CD4-positive, alpha-beta T cell treated with Interleukin-2 at 100 ng/mL for 4 hours (primary cell): ENCODE results near the gene KDM4E.
A peak's percentile ranks its signal among the peaks of the same experiment; 100 is the strongest.

Source experiments
- DNase-seq: peaks from one replicate; pipeline ENCODE4 v3.0.0-alpha.2; 2020; ENCODE audit warnings: low spot score

Gene KDM4E

DNA sequence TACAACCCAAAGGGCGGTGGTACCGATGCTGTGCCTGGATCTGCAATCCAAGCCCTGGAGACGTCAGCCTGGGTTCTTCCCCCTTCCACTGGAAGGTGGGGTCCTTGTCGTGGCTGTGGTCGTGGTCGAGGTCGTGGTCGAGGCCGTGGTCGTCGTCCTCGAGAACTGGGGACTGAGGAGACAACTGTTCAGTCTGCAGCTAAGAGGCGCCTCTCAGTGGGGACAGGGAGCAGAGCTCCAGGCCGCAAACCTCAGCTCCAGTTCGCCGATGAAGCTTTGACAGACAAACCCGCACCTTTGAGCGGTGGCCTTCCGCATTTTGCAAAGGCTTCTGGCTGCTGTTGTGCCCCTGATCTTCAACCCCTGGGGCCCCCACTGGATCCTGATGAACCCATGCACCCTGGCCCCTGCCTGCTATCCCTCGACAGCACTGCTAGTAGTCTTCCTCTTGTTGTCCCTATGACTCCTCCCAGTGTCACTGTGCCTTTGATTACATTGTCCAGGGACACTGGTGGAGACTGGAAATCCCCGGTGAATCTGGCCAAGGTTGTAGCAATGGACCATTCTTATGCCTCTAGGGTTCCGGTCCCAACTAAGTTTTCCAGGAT lies 25.6 kb downstream of the KDM4E start:
- DNase-seq: no peak

DNA sequence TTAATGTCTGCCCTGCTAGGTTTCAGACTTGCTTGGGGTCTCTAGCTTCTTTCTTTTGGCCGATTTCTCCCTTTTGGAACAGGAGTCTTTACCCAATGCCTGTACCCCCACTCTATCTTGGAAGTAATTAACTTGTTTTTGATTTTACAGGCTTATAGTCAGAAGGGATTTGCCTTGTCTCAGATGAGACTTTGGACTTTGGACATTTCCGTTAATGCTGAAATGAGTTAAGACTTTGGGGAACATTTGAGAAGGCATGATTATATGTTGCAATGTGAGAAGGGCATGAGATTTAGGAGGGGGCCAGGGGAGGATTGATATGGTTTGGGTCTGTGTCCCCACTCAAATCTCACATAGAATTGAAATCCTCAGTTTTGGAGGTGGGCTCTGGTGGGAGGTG lies 29.3 kb downstream of the KDM4E start:
- DNase-seq: no peak

GRCh38 chr11:95055283-95055897 lies 30.3 kb downstream of the KDM4E start:
- DNase-seq: no peak

GRCh38 chr11:95057959-95058358 lies 32.9 kb downstream of the KDM4E start:
- no peak for DNase-seq

- DNase-seq: no peak
Measured at GRCh38 chr11:95058621-95059020, 33.6 kb downstream of the KDM4E start.

DNA sequence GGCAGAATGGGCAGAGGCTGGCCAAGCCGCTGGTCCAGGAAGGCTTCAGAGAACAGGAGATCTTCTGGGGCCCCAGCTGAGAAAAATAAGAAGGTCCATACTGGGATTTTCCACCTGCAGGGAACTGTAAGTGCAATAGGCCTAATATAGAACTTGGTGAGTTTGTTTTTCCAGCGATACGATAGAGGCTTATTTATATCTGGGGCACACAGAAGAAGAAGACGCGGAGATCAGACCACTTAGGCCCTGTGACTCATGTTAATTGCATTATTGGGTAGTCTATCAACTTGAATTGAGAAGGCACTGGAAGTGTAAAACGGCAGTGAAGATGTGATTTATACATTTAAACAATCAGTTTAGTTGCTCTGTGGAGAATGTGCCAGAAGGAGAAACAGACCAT lies 34.0 kb downstream of the KDM4E start:
- DNase-seq: no peak

DNA sequence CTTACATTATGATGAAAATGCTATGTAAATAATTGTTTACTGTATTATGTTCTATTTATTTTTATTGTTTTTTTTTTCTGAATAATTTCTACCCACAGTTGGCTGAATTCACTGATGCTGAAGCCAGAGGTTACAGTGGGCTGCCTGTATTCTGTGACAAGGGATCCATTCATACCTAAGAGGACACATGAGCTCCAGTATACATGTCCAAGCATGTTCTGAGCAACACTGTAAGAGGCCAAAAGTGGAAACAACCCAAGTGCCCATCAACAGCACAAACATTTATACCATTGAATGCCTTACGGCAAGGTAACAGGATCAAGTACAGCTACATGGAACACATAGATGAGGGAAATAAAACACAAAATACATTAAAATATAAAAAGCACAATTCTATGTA lies 40.3 kb downstream of the KDM4E start:
- DNase-seq: no peak

DNA sequence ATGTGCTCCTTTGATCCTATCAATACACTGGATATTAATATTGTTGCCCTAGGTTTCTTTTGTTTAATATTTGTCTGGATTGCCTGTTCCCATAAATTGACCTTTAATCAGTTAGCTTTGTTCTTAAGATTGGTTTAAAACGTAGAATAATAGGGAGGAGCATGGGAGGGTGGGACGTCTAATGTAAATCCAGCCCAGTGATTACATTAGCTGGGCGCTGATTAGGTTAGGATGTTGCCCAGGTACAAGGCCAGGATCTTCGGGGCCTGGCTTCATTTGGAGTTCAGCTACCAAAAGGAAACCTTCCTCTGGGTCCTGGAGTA lies 41.6 kb downstream of the KDM4E start, which contains the start of gene SRSF8:
Gene SRSF8 (plus strand): TSS at position 204 of the 323 bp plus-strand sequence. CDS start 308 bp downstream, outside the sequence.
- DNase-seq: no peak

DNA sequence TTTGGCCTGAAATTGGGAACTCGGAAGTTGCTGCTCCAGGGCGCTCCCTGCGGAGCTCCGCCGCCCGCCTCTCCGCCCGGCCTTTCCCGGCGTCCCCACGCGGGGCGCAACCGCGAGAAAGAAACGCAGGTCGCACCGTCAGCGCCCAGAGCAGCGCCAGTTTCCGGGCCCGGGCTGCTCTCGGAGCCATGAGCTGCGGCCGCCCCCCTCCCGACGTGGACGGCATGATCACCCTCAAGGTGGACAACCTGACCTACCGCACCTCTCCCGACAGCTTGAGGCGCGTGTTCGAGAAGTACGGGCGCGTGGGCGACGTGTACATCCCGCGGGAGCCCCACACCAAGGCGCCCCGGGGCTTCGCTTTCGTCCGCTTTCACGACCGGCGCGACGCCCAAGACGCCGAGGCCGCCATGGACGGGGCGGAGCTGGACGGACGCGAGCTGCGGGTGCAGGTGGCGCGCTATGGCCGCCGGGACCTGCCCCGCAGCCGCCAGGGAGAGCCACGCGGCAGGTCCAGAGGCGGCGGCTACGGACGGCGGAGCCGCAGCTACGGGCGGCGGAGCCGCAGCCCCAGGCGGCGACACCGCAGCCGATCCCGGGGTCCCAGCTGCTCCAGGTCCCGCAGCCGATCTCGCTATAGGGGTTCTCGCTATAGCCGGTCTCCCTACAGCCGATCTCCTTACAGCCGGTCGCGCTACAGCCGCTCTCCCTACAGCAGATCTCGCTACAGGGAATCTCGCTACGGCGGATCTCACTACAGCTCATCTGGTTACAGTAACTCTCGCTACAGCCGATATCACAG lies 42.2 kb downstream of the KDM4E start:
- peak; percentile 71 for DNase-seq

GRCh38 chr11:95067841-95068219 lies 42.8 kb downstream of the KDM4E start:
- no peak for DNase-seq

- peak; percentile 88 for DNase-seq
Measured at GRCh38 chr11:95068549-95068948, 43.5 kb downstream of the KDM4E start.

DNA sequence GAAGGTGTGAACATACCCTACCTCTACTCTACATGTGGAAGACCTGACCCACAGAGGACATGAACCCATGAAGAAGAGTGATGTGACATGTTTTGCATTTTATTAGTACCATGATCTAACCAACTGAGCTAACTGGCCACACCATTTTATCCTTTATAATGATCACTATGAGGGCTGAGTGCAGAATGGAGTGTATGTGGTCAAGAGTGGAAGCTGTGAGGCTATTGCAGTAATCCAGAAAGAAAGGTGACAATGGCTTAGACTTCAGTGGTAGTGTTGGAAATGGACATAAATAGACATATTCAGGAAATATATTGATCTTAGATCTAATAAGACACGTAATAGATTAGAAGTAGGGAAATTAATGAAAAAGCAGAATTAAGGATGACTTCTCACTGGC lies 45.4 kb downstream of the KDM4E start:
- DNase-seq: no peak

DNA sequence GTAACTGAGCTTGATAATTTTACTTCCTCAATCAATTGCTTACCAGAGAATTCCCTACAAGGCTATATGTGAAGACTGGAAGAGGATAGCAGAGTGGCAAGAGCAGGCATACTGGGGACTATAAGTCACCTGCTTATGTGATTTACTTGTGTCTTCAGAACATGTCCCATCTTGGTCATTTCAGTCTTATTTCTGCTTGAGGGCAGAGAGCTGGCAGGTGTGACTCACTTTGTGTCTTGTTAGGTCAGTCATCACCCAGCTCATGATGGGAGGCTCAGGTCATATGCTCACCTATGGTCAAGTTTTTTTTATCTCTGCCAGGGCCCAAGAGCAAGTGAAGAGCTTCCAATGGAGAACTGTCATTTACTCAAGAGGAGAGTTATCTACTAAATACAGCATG lies 47.9 kb downstream of the KDM4E start:
- no peak for DNase-seq

DNA sequence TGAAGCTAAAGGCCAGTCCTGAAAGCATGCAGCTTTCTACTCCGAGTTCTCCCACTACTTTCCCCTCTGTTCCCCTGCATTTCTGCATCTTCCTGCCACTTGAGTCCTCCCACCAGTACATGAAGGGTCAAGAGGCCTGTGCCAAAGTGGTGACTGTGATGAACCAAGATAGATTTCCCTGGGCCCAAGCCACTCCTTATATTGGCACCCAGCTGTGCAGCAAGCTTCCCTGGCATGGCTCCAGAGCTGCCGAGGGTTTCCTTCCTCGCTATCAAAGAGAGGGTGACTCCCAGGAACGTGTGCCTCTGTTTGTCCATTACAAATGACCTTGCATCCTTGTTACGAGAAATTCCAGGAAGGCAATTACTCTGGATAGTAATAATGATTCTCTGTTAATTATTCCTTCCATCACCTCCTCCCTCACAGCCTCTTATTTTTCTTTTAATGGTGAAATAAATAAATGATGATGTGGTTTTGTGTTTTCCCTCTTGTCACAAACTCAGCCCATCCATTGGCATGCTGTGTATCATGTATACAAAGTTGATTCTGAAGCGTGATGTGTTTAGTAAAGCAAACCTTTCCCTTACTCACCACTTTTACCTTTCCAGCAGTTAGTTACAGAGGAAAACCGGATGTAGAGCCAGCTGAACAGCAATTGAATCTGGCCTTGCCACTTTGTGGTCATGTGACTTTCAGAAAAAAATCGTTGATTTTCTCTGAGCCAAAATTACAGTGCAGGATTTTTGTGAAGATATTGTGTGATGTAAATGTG lies 49.9 kb downstream of the KDM4E start:
- DNase-seq: no peak

DNA sequence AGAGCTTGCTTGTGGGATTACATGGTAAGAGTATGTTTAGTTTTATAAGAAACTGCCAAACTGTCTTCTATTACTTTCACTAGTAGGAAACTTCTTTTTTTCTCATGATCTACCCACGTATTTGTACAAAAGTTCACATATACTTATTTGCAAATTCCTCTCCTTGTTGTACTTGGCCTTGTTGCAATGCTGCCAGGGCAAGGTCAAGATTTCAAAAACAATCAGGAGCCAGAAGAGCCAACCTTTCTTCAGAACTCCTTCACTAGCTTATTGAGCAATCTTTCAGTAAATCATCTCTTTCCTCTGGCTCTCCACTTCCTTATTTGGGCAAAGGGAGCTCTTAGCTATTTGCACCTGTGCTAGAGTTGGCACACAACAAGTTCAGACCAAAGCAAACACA lies 51.4 kb downstream of the KDM4E start:
- no peak for DNase-seq

GRCh38 chr11:95076981-95077380 lies 51.9 kb downstream of the KDM4E start:
- DNase-seq: no peak
